ENCODE measurements around the gene DPP4. TPM values are rescaled to one million over a fixed set of nuclear protein-coding genes. Genes with fewer than 3 reads are reported as not detected.

The DPP4 gene
- 64.8 and 67.2 TPM in 2 replicates for total RNA-seq

GRCh38 chr2:162073888-162074631, at the start of gene DPP4:
TSS of gene DPP4 (minus strand) at chr2:162074215. CDS start at chr2:162073981, 234 bp downstream.

Other genes starting within 250 kb of the DPP4 start
- gene GCG, start 78.0 kb upstream of the DPP4 start, total RNA-seq: not detected in 2 replicates
- gene FAP, start 169.2 kb upstream of the DPP4 start, total RNA-seq: 5.1 and 12.8 TPM in 2 replicates
- gene IFIH1, start 244.5 kb upstream of the DPP4 start, total RNA-seq: 3.1 and 3.9 TPM in 2 replicates

All from cardiac atrium fibroblast (primary cell).